ENCODE data around the gene PITRM1. TPM values are rescaled to one million over a fixed set of nuclear protein-coding genes. Genes with fewer than 3 reads are reported as not detected.
"Not testable (repeated sequence)": the region's sequence is repeated elsewhere in the genome, so short reads cannot be mapped to it uniquely, and the experiment has no call there.

PITRM1 gene
- polyA plus RNA-seq, 3 donors = 47.5 to 68.1 (median 58.5) TPM

DNA sequence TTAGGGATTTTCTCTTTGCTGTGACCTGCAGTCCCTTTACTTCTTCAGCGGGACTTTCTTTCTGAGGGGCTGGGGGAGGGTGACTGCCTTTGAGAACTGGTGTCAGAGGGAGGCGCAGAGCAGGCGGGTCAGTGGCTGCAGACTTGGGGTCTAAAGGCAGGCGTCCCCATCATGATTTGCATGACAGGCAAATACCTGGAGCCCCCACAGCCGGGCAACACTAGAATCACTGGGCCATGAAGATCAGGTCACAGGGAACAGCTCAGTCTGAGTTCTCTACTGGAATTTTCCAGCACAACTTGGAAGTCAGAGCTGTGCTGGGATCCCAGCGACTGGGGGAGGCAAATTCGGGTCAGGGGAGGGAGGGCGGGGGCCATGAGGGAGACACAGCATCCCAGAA, 29.2 kb upstream of the PITRM1 start:
- no peak for DNase-seq (ENCODE audit: low read depth in 3 of 3, low spot score in 2 of 3)

DNA sequence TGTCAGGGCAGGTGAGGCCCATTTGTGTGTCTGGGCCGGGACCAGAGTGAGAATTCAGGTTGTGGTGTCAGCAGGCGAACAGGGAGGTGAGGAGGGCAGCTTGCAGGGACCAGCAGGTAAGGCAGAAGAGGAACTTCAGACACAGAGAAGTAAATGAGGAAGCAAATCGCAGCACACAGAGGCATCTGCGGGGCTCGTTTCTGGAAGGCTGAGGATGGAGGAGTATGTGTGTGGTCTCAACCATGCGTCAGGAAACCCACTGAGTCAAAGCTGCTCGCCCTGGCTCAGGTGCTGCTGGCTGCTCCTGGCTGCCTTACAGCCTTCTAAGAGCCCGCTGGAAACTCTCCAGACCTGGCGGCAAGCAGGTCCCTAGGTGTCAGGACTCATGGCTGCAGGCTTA, 26.9 kb upstream of the PITRM1 start:
- no peak for DNase-seq (ENCODE audit: low read depth in 3 of 3, low spot score in 2 of 3)

DNA sequence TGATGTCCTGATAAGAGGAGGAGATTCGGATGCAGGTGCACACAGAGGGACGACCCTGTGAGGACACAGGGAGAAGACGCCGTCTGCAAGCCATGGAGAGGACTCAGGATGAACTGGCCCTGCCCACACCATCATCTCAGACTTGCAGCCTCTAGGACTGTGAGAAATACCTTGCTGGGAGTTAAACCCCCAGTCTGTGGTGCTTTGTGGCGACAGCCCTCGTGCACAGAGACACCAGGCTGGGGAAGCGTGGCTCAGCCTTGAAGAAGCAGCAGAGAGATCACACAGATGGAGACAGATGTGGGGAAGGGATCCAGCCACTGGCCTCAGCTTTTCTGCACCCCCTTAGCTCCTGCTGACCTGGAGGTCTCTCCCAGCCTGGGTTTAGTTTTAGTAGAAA, 26.3 kb upstream of the PITRM1 start:
- no peak for DNase-seq (ENCODE audit: low read depth in 3 of 3, low spot score in 2 of 3)

DNA sequence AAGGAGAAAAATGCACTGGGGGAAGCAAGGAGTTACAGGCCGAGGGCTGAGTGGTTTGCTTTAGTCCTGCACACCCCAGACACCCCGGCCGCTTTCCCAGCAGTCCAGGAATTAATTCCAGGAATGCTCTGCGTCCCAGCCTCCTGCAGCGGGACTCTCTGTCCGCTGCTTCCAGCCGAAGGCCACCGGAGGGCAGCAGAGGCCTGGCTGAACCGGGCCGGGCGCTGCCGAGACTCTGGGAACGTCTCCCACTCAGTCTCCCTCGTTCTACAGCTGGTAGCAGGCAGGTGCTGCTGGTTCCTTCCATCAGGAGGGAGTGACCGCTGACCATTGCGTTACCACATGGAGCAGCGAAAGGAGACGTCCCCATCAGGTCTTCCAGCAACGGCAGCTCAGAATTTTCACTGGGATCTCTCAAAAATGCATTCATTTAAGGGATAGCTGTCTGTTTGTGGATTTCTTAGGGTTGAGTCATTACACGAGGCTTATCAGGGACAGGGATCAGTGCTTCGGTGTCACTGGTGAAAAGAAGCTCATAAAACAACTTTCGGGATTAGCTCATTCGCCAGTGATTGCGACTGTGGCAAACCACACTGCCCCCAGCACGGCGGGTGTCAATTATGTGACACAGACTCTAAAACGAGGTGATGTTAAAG, 24.9 kb upstream of the PITRM1 start:
- peak in 1 of 3 donors; percentile 61 for DNase-seq (ENCODE audit: low read depth in 3 of 3, low spot score in 2 of 3)

DNA sequence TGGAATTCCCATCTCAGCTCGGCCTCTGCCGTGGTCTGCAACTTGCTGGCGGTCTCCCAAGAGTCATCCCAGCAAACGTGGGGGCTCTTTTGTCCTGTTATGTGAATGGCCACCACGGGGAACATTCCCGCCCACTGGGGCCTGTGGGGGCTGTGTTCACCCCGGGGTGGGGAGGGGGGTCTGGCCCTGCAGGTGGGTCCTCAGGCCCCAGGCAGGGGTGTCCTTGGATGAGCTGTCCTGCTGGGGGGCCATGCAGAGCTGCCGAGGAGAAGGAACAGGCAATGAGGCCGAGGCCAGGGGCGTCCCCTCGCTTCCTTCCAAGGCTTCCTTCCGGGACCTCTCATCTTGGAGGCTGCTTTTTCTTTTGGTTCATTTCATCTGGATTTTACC, 24.4 kb upstream of the PITRM1 start:
- no peak for DNase-seq (ENCODE audit: low read depth in 3 of 3, low spot score in 2 of 3)

DNA sequence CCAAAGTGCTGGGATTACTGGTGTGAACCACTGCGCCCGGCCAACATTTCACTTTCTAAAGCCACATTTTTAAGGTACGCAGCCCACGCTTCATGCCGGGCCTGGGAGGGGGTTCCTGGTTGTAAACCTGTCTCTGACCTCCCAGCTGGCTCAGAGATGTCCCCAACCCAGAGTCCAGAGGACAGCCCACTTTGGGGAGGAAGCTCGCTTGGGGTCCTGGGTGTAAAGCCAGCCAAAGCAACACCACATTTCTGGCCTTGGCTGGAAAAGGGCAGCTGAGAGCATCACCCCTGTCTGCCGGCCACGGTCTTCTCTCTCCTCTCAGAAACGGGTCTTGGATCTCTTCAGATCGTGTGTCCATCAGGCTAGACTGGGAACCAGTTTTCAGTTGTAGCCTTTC, 23.9 kb upstream of the PITRM1 start:
- no peak for DNase-seq (ENCODE audit: low read depth in 3 of 3, low spot score in 2 of 3)

DNA sequence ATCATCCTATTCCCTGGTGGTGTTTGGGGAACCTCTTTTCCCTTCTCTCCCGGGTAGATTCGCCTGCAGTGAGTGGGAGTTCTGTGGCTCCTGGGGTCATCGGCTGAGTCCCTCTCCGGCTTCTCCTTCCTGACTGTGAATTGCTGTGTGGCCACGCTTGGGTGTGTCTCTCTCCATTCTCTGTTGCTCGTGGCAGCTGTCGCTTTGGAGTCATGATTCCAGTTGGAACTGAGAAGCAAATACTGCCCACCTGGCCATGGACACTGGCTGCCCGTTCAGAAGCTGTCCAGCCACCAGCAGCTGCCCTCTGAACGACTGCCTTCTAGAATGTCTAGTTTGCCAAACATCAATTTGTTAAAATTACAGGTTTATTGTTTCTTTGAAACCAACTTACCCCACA, 23.1 kb upstream of the PITRM1 start:
- DNase-seq (ENCODE audit: low read depth in 3 of 3, low spot score in 2 of 3) = no peak

DNA sequence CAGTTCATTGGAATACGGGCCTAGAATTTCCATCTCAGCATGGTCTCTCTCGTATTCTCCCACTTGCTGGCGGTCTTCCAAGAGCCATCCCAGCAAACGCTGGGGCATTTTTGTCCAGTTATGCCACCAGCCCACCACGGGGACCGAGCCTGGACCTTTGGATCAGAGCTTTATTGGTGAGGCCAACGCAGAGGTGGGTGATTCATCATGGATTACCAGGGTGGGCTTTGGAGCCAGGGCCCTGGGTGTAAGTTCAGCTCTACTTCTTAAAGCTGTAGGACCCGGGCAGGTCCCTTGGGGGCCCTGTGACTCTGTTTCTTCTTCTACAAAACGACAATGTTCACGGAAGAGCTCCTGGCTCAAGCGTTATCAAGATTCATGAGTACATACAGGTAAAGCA, 22.7 kb upstream of the PITRM1 start:
- no peak for DNase-seq (ENCODE audit: low read depth in 3 of 3, low spot score in 2 of 3)

DNA sequence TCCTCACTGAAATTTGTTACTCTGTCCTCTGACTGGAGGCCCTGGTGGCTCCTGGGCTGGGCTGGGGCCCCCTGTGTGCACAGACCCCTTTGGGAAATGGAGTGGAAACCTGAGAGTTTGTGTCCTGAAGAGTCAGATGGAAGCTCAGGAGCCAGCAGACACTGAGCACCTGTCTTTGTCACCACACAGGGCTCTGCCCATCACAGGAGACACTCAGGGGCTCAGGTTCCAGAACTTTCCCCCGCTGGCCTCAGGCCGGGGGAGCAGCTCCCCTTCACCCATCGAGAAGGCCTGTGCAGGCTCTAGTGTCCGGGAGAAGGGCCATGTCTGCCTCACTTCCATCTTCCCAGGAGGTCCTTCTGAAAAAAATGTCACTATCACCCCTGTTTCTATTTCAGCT, 22.3 kb upstream of the PITRM1 start:
- DNase-seq (ENCODE audit: low read depth in 3 of 3, low spot score in 2 of 3) = no peak

DNA sequence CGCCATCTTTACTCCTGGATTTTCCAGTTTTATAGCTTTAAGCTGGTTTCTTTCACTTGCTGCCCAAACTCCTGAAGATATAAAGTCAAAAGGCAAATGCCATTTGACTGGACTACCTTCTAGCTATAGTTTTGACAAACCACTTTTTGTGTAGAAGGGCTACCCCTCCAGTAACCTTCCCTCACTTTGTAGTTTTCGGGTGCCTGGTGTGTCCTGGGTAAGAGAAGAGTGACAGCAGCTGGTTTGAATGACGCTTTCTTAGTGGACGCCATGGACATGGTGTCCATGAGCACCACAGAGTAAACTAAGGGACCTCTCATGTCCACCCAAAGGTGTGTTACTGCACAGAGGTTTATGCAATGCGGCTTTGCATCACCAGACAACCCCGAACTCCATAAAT, 21.2 kb upstream of the PITRM1 start:
- DNase-seq (ENCODE audit: low read depth in 3 of 3, low spot score in 2 of 3) = no peak

DNA sequence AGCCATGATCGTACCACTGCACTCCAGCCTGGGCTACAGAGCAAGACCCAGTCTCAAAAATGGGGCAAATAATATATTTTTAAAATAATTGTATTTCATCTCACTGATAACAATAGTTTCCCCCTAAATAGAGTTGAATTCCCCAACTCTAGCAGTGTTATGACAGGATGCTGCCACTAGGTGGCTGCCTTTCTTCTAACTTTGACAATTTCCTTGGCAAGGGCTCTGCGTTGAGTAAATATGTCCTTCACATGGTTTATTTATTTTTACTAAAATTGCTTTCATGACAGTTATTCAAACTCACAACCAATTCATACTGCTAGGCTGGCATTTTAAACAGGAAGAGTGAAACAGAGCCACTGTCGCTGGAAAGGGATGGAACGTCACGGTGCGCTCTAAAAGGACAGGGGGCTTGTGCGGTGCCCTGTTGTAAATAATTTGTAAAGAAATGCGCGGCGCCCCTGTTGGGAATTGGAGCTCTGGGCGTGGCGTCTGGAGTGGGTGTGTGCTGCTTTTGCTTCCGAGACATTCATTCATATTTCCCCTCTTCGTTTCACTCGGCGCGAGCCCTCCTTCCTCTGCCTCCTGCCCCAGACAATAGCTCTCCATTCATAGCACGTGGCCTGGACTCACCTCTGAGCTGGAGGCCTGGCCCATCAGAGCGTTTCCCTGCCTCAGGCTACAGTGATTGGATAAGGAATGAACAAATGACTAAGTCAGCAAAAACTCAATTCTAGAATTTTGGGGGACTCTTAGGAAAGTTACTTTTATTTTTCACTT, 20.5 kb upstream of the PITRM1 start:
- no peak for DNase-seq (ENCODE audit: low read depth in 3 of 3, low spot score in 2 of 3)

DNA sequence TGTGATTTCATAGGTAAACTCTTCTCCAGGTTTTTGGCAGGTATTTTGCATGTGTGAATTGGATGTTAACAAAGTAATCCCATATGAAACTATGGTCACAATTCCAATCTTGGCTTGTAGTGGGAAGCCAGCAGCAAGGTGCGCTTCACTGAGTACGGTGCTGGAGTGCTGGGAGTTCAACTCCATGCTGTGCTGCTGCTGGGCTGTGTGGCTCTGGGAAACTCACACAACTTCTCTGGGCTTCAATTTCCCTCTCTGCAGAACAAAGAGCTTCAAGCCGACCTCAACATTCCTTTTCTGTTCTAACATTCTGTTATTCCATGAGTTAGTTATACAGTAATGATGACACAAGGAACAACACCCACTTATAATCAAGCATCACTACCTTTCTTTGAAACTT, 18.2 kb upstream of the PITRM1 start:
- no peak for DNase-seq (ENCODE audit: low read depth in 3 of 3, low spot score in 2 of 3)

DNA sequence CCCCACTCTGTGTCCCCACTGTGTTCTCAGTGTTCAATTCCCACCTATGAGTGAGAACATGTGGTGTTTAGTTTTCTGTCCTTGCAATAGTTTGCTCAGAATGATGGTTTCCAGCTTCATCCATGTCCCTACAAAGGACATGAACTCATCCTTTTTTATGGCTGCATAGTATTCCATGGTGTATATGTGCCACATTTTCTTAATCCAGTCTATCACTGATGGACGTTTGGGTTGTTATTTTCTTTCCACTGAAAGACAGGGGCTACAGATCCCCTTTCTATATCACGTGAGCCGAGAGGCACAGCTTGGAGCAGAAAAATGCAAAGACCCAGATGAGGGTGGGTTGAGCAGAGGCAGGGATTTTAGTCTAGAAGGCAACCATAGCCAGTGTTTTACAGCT, 14.6 kb upstream of the PITRM1 start:
- not testable (repeated sequence) for DNase-seq (ENCODE audit: low read depth in 3 of 3, low spot score in 2 of 3)

DNA sequence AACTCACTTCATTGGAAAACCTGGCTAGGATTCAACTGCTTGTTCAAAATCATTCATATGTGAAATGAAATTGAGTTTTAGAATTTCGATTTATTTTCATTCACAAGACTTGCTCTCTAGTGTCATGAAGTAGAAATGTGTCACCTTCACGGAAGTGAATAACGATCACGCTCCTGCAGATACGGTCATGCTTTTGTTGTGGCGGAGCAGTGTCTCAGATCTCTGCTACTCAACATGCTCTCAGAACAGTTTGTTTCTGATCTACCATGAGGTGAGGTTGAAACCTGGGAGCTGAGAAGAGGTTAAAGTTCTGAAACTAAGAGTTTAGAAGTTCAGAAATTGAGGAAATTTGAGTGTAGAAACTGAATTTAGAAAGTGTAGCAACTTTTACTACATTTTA, 13.8 kb upstream of the PITRM1 start:
- DNase-seq (ENCODE audit: low read depth in 3 of 3, low spot score in 2 of 3) = no peak

DNA sequence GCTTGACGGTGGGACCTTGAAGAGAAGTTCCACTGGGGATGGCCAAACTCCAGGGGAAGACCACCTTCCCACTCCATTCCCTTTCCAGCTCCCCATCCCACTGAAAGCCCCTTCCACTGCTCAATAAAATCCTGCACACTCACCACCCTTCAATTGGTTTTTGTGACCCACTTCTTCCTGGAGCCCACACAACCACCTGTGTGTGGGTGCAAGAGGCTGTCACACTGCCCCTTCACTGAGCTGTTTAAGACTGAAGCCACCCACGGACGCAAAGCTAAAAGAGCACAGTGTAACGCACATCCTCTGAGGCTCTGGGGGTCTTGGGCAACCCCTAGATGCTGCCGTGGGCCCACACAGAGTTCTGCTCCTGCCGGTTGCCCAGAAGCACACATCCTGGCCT, 12.8 kb upstream of the PITRM1 start:
- no peak for DNase-seq (ENCODE audit: low read depth in 3 of 3, low spot score in 2 of 3)

DNA sequence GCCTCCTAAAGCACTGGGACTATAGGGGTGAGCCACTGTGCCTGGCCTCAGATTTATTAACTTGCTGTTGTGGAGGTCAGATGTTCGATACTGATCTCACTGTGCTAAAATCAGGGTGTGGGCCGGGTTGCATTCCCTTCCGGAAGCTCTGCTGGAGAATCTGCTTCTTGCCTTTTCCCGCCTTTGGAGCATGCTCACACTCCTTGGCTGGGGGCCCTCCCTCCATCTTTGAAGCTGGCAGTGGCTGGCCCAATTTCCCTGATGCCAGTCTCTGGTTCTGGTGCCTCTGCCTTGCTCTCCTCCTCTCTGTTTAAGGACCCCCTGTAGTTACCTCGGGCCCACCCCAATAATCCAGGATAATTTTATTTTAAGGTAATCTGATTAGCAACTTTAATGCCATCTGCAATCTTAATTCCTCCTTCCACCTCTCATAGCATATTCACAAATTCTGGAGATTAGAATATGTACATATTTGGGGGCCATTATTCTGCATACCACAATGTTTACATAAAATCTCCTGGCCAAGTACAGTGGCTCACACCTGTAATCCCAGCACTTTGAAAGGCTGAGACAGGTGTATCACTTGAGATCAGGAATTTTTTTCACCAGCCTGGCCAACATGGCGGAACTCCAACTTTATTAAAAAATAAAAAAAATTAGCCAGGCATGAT, 7.9 kb upstream of the PITRM1 start:
- no peak for DNase-seq (ENCODE audit: low read depth in 3 of 3, low spot score in 2 of 3)

DNA sequence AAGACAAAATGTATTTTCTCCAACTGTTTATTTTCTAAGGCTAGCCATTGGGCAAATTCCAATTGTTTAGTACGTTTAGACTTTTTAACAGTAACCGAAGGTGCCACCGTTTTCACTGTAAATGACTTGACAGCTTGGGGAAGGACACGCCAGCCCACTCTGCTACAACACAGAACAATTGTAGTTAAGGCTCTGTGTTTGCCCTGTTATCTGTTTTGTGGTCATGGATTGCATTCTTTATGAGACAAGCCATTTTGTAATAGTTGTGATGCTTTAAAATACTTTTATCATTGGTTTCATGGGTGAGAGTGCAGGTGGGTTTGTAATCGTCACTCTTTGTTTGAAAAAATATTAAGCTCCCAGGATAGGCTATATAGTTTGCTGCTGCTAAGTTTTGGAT, 6.6 kb upstream of the PITRM1 start:
- no peak for DNase-seq (ENCODE audit: low read depth in 3 of 3, low spot score in 2 of 3)

DNA sequence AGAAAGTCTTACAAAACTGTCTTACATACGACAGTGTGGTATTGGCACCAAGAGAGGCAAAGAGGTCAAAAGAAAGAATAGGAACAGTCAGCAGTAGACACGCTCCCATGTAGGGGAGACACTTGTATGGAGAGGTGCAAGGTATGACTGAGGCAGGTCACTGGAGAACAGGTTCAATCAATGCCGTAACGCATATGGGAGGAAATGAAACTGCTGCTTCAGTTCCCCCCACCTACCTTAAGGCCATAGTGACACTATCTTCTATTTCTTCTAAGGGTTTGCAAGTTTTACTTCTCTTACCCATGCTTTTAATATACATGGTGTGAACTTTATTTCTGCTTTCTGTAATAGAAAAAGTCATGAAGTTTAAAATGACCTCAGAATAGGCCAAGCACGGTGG, 5.5 kb upstream of the PITRM1 start:
- no peak for DNase-seq (ENCODE audit: low read depth in 3 of 3, low spot score in 2 of 3)

DNA sequence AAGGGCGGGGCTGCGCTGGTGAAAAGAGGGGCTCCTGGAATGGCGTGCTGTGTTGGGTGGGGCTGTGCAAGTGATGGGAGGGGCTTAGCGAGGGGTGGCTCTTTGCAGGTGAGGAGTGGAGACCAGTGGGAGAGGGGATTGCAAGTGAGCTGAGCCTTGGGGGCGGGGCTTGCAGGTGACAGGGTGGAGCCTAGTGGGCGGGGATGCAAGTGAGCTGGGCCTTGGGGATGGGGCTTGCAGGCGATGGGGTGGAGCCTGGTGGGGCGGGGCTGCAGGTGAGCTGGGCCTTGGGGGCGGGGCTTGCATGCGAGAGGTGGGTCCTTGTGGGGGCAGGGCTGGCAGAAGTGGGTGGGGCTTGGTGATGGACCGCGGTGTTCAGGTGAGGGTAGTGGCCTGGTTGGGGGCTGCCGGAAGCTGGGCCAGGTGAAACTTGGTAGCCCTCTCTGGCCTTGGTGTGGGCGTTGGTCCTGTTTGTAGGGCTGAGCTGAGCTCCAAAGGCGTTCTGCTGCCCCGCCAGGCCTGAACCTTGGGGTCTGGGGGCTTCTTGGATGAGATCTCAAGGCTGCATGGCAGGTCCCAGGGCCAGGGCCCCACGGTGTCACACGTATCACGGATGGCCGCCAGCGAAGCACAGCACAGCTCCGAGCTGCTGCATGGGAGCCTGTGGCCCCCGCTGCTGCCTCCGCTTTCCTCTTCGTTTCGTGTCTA, 743 bp upstream of the PITRM1 start:
- no peak for DNase-seq (ENCODE audit: low read depth in 3 of 3, low spot score in 2 of 3)

DNA sequence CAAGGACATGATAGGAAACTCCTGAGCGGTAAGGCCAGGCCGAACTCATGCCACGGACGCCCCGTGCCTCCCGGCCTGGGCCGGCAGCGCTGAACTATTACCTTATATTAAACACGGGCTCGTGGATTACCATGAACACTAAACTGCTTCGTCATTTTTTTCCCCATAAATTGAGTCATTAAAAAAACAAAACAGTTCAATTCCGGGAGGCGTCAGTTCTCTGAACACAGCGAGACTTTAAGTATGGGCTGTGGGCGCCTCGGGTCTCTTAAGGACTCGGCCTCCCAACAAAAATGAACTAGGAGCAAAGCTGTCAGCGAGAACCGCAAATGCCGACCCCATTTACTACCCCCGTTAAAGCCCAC, 519 bp downstream of the PITRM1 start:
- DNase-seq (ENCODE audit: low read depth in 3 of 3, low spot score in 2 of 3) = peak in 2 of 3 donors; percentile 25 to 26

DNA sequence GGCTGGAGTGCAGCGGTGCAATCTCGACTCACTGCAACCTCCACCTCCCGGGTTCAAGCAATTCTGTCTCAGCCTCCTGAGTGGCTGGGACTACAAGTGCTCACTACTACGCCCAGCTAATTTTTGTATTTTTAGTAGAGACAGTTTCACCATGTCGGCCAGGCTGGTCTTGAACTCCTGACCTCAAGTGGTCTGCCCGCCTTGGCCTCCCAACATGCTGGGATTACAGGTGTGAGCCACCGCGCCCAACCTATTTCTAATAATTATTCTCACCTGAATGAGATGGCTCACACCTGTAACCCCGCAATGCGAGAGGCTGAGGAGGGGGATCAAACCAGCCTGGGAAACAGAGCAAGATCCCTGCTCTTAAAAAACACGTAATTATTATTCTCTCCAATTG, 1.1 kb downstream of the PITRM1 start:
- not testable (repeated sequence) for DNase-seq (ENCODE audit: low read depth in 3 of 3, low spot score in 2 of 3)

Data from right renal cortex interstitium (tissue), 3 donors.